ENCODE measurements around the gene CDS2.

The CDS2 gene

GRCh38 chr20:5216663-5217062, 89.9 kb downstream of the CDS2 start:
- no peak for DNase-seq

- DNase-seq: no peak
These were observed 90.8 kb downstream of the CDS2 start for GRCh38 chr20:5217616-5218015.

- no peak for DNase-seq
These were observed 93.7 kb downstream of the CDS2 start for GRCh38 chr20:5220321-5221060.

- no peak for DNase-seq
These were observed 94.2 kb downstream of the CDS2 start for GRCh38 chr20:5221061-5221430.

- peak; percentile 78 for DNase-seq
These were observed 96.3 kb downstream of the CDS2 start for GRCh38 chr20:5222919-5223634.

- DNase-seq: no peak
These were observed 103.7 kb downstream of the CDS2 start for GRCh38 chr20:5230544-5230943.

GRCh38 chr20:5234158-5234557, 107.3 kb downstream of the CDS2 start:
- DNase-seq: no peak

GRCh38 chr20:5234978-5235377, 108.2 kb downstream of the CDS2 start:
- DNase-seq: no peak

Measured in DMS53 (cell line).